Fibroblast of lung (primary cell): ENCODE results near the gene LIMK1.

Experiments
- EZH2 ChIP-seq: IDR thresholded peaks from 2 replicates; pipeline ENCODE4 v1.5.1; 2012; ENCODE audit warnings: low read length, control low read depth, mild to moderate bottlenecking; ENCODE audit errors: missing control alignments
- TF ChIP-seq, protein P1 (sequence below), 2 donors: IDR thresholded peaks in 1 of 2; conservative IDR thresholded peaks in 1 of 2; 1 replicate in 1 of 2; 2 replicates in 1 of 2; pipeline ENCODE4 v1.5.1; 2011 to 2012; ENCODE audit warnings: low read length in 2 of 2, control low read depth in 1 of 2, inconsistent platforms in 1 of 2, low read depth in 1 of 2, mild to moderate bottlenecking in 1 of 2

DNA sequence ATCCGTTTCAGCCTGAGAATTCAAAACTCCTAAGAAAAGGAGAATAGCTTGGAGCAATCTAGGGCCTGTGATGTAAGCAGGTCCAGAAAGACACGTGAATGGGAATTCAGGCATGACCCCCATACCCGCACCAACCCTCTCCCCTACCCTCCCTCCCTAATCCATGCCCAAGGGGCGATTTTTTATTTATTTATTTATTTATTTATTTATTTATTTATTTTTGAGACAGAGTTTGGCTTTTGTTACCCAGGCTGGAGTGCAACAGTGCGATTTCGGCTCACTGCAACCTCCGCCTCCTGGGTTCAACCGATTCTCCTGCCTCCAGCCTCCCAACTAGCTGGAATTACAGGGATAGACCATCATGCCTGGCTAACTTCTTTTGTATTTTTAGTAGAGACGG lies 74.0 kb downstream of the LIMK1 start:
- TF ChIP-seq, protein P1, sequence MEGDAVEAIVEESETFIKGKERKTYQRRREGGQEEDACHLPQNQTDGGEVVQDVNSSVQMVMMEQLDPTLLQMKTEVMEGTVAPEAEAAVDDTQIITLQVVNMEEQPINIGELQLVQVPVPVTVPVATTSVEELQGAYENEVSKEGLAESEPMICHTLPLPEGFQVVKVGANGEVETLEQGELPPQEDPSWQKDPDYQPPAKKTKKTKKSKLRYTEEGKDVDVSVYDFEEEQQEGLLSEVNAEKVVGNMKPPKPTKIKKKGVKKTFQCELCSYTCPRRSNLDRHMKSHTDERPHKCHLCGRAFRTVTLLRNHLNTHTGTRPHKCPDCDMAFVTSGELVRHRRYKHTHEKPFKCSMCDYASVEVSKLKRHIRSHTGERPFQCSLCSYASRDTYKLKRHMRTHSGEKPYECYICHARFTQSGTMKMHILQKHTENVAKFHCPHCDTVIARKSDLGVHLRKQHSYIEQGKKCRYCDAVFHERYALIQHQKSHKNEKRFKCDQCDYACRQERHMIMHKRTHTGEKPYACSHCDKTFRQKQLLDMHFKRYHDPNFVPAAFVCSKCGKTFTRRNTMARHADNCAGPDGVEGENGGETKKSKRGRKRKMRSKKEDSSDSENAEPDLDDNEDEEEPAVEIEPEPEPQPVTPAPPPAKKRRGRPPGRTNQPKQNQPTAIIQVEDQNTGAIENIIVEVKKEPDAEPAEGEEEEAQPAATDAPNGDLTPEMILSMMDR (conservative IDR thresholded peaks at IDR 0.05 in 1 of 2, IDR thresholded peaks at IDR 0.05 in 1 of 2; ENCODE audit: low read depth in 1 of 2, low read length in 2 of 2): no peak
- no peak for TF ChIP-seq EZH2
